ENCODE results near the gene MACF1. TPM values are rescaled to one million over a fixed set of nuclear protein-coding genes. Genes with fewer than 3 reads are reported as not detected.

The MACF1 gene
- total RNA-seq, 1 experiment from 2014 or later = 189 TPM

GRCh38 chr1:39478126-39478915 lies 273.8 kb downstream of the MACF1 start:
- H3F3A ChIP-seq (ENCODE audit: insufficient read depth, low read depth) = no peaks in the 10 kb centered on the region
- no peak for DNase-seq
- H3K9me2 ChIP-seq (ENCODE audit: insufficient read depth) = no peaks in the 10 kb centered on the region
- H3K27ac ChIP-seq = no peak overlapping the region
- no TSS peak for BruUV-seq (replicated peaks)
- H3K79me2 ChIP-seq (ENCODE audit: low read depth) = no peaks in the 10 kb centered on the region
- H3K4me2 ChIP-seq = no peak overlapping the region
- peaks cover 6% of the 10 kb centered on the region; the same call in 1 of the 2 replicates for H4K20me1 ChIP-seq (ENCODE audit: insufficient read depth)
- no peaks in the 10 kb centered on the region for H3K4me1 ChIP-seq (replicated peaks; ENCODE audit: insufficient read depth)
- ChIA-PET POLR2A (ENCODE audit: unreplicated experiment) (no interaction called here), CTCF (no interaction called here)
- H3K36me3 ChIP-seq (ENCODE audit: low read depth) = peaks cover 9% of the 10 kb centered on the region; the same call in 1 of the 2 replicates
- H3K4me3 ChIP-seq = no peak overlapping the region
- no peak overlapping the region for H2AFZ ChIP-seq
- intact Hi-C loops (cut with micrococcal nuclease; ENCODE audit: unreplicated experiment) = no loop called here
- no peaks in the 10 kb centered on the region for H3K9me3 ChIP-seq (ENCODE audit: insufficient read depth, low read depth)
- no peak for TF ChIP-seq CTCF (conservative IDR thresholded peaks at IDR 0.05)
- TF ChIP-seq EZH2 (IDR thresholded peaks at IDR 0.05; ENCODE audit: low read depth) = no peak
- no peaks in the 10 kb centered on the region for H3K27me3 ChIP-seq (ENCODE audit: insufficient read depth, low read depth)

GRCh38 chr1:39481289-39481688 lies 276.8 kb downstream of the MACF1 start:
- intact Hi-C loops (cut with micrococcal nuclease; ENCODE audit: unreplicated experiment) = no loop called here
- CTCF ChIA-PET = no interaction called here
- peaks cover 6% of the 10 kb centered on the region; the same call in 1 of the 2 replicates for H4K20me1 ChIP-seq (ENCODE audit: insufficient read depth)

GRCh38 chr1:39483276-39483675 lies 278.8 kb downstream of the MACF1 start:
- ChIA-PET POLR2A (ENCODE audit: unreplicated experiment) (no interaction called here), CTCF (no interaction called here)
- peaks cover 6% of the 10 kb centered on the region; the same call in 1 of the 2 replicates for H3K36me3 ChIP-seq (ENCODE audit: low read depth)

More at GRCh38 chr1:39481289-39481688, 276.8 kb downstream of the MACF1 start:
- Histone ChIP-seq H3F3A (ENCODE audit: insufficient read depth, low read depth) (peaks cover 3% of the 10 kb centered on the region; the same call in 1 of the 2 replicates), H3K4me1 (replicated peaks; ENCODE audit: insufficient read depth) (no peaks in the 10 kb centered on the region), H3K4me2 (no peak overlapping the region), H3K4me3 (no peak overlapping the region), H3K9me2 (ENCODE audit: insufficient read depth) (no peaks in the 10 kb centered on the region), H3K36me3 (ENCODE audit: low read depth) (peaks cover 6% of the 10 kb centered on the region; the same call in 1 of the 2 replicates), H2AFZ (no peak overlapping the region), H3K27ac (no peak overlapping the region), H3K79me2 (ENCODE audit: low read depth) (no peaks in the 10 kb centered on the region), H3K9me3 (ENCODE audit: insufficient read depth, low read depth) (no peaks in the 10 kb centered on the region), H3K27me3 (ENCODE audit: insufficient read depth, low read depth) (no peaks in the 10 kb centered on the region)
- DNase-seq = no peak
- POLR2A ChIA-PET (ENCODE audit: unreplicated experiment) = no interaction called here
- BruUV-seq (replicated peaks) = no TSS peak
- TF ChIP-seq CTCF (conservative IDR thresholded peaks at IDR 0.05) = no peak
- TF ChIP-seq EZH2 (IDR thresholded peaks at IDR 0.05; ENCODE audit: low read depth) = no peak

More at GRCh38 chr1:39483276-39483675, 278.8 kb downstream of the MACF1 start:
- Histone ChIP-seq H3K9me2 (ENCODE audit: insufficient read depth) (no peaks in the 10 kb centered on the region), H3K79me2 (ENCODE audit: low read depth) (no peaks in the 10 kb centered on the region), H4K20me1 (ENCODE audit: insufficient read depth) (peaks cover 4% of the 10 kb centered on the region; the same call in 1 of the 2 replicates), H3K4me2 (no peak overlapping the region), H3K27ac (no peak overlapping the region), H3K9me3 (ENCODE audit: insufficient read depth, low read depth) (no peaks in the 10 kb centered on the region), H3K27me3 (ENCODE audit: insufficient read depth, low read depth) (no peaks in the 10 kb centered on the region), H3F3A (ENCODE audit: insufficient read depth, low read depth) (peaks cover 9% of the 10 kb centered on the region), H3K4me1 (replicated peaks; ENCODE audit: insufficient read depth) (no peaks in the 10 kb centered on the region), H2AFZ (no peak overlapping the region), H3K4me3 (no peak overlapping the region)
- no peak for DNase-seq
- no TSS peak for BruUV-seq (replicated peaks)
- intact Hi-C loops (cut with micrococcal nuclease; ENCODE audit: unreplicated experiment) = no loop called here
- no peak for TF ChIP-seq CTCF (conservative IDR thresholded peaks at IDR 0.05)
- no peak for TF ChIP-seq EZH2 (IDR thresholded peaks at IDR 0.05; ENCODE audit: low read depth)

Data from PC-9 (cell line).